ENCODE results near the gene SYPL2. TPM values are rescaled to one million over a fixed set of nuclear protein-coding genes. Genes with fewer than 3 reads are reported as not detected.

The SYPL2 gene
- total and polyA plus RNA-seq, 8 donors = 0.45 to 1.0 (median 0.58) TPM; not detected in 3

DNA sequence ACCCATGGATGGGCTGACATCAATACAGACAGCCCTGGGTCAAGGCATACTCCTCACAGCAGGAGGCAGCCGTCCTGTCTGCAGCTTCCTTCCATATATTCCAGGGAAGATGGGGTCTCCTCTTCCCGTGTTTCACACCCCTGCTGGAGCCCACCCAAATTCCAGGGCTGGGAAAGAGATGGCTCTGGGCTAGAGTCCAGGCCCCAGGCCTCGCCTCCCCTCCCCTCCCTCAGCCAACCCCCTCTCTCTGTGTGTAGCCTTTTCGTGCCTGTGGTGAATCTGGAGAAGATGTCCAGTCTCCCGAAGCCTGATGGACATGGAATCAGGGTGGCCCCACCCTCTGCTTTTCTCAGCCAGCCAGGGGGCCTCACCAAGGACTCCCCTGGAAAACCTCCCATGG lies 20.9 kb downstream of the SYPL2 start:
- no peak for TF ChIP-seq EP300 (IDR thresholded peaks at IDR 0.05)
- TF ChIP-seq, protein P1, sequence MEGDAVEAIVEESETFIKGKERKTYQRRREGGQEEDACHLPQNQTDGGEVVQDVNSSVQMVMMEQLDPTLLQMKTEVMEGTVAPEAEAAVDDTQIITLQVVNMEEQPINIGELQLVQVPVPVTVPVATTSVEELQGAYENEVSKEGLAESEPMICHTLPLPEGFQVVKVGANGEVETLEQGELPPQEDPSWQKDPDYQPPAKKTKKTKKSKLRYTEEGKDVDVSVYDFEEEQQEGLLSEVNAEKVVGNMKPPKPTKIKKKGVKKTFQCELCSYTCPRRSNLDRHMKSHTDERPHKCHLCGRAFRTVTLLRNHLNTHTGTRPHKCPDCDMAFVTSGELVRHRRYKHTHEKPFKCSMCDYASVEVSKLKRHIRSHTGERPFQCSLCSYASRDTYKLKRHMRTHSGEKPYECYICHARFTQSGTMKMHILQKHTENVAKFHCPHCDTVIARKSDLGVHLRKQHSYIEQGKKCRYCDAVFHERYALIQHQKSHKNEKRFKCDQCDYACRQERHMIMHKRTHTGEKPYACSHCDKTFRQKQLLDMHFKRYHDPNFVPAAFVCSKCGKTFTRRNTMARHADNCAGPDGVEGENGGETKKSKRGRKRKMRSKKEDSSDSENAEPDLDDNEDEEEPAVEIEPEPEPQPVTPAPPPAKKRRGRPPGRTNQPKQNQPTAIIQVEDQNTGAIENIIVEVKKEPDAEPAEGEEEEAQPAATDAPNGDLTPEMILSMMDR (IDR thresholded peaks at IDR 0.05) = no peak
- TF ChIP-seq POLR2AphosphoS5 (IDR thresholded peaks at IDR 0.05) = no peak
- no peak for TF ChIP-seq POLR2A (IDR thresholded peaks at IDR 0.05)
- WGBS, 5 donors = 61 to 77% (median 69%) methylated on average over 5 of the region's 5 CpGs
- DNase-seq = no peak
- H3K9me3 ChIP-seq = no peaks in the 10 kb centered on the region
- H3K27ac ChIP-seq = no peak overlapping the region
- H3K27me3 ChIP-seq = no peaks in the 10 kb centered on the region
- intact Hi-C loops (cut with DNase I; ENCODE audit: low total_unique reads) = no loop called here
- H3K4me3 ChIP-seq = no peak overlapping the region
- peaks cover 7 to 53% (median 35%) of the 10 kb centered on the region in 4 donors for H3K36me3 ChIP-seq
- peaks cover 12 to 33% (median 27%) of the 10 kb centered on the region in 4 donors for H3K4me1 ChIP-seq

GRCh38 chr1:109488201-109488600 lies 21.9 kb downstream of the SYPL2 start:
- DNase-seq = no peak
- Histone ChIP-seq H3K27me3 (no peaks in the 10 kb centered on the region), H3K4me1 (peaks cover 12 to 31% (median 23%) of the 10 kb centered on the region in 4 donors), H3K27ac (no peak overlapping the region), H3K9me3 (no peaks in the 10 kb centered on the region), H3K4me3 (no peak overlapping the region), H3K36me3 (peaks cover 7 to 56% (median 35%) of the 10 kb centered on the region in 4 donors)
- WGBS, 5 donors = 76 to 82% (median 77%) methylated on average over 5 of the region's 5 CpGs
- TF ChIP-seq EP300 (IDR thresholded peaks at IDR 0.05) = no peak
- no peak for TF ChIP-seq POLR2A (IDR thresholded peaks at IDR 0.05)
- TF ChIP-seq POLR2AphosphoS5 (IDR thresholded peaks at IDR 0.05) = no peak
- intact Hi-C loops (cut with DNase I; ENCODE audit: low total_unique reads) = no loop called here

DNA sequence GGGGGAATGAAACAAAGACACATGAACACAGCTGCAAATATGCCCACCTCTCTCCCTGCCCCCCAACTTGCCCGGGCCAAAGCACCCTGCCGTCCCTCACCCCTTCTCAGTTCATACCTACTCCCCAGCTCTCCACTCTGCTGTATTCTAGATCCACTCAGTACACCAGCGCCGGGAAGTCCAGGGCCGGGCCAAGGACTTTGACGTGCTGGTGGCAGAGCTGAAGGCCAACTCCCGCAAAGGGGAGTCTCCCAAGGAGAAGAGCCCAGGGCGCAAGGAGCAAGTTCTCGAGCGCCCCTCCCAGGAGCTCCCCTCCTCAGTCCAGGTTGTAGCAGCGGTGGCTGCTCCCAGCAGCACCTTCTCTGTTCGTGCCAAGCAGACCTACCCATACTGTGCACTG lies 22.4 kb downstream of the SYPL2 start:
- 89 to 96% (median 95%) methylated on average over 12 of the region's 12 CpGs for WGBS, 5 donors
- TF ChIP-seq, protein P1 (IDR thresholded peaks at IDR 0.05) = no peak
- TF ChIP-seq POLR2A (IDR thresholded peaks at IDR 0.05) = no peak
- TF ChIP-seq POLR2AphosphoS5 (IDR thresholded peaks at IDR 0.05) = no peak
- no peak for TF ChIP-seq EP300 (IDR thresholded peaks at IDR 0.05)
- H3K4me1 ChIP-seq = peaks cover 12 to 34% (median 24%) of the 10 kb centered on the region in 4 donors
- intact Hi-C loops (cut with DNase I; ENCODE audit: low total_unique reads) = no loop called here
- no peaks in the 10 kb centered on the region for H3K27me3 ChIP-seq
- H3K36me3 ChIP-seq = peaks cover 7 to 56% (median 35%) of the 10 kb centered on the region in 4 donors
- no peak overlapping the region for H3K4me3 ChIP-seq
- DNase-seq = no peak
- H3K27ac ChIP-seq = no peak overlapping the region
- H3K9me3 ChIP-seq = no peaks in the 10 kb centered on the region

DNA sequence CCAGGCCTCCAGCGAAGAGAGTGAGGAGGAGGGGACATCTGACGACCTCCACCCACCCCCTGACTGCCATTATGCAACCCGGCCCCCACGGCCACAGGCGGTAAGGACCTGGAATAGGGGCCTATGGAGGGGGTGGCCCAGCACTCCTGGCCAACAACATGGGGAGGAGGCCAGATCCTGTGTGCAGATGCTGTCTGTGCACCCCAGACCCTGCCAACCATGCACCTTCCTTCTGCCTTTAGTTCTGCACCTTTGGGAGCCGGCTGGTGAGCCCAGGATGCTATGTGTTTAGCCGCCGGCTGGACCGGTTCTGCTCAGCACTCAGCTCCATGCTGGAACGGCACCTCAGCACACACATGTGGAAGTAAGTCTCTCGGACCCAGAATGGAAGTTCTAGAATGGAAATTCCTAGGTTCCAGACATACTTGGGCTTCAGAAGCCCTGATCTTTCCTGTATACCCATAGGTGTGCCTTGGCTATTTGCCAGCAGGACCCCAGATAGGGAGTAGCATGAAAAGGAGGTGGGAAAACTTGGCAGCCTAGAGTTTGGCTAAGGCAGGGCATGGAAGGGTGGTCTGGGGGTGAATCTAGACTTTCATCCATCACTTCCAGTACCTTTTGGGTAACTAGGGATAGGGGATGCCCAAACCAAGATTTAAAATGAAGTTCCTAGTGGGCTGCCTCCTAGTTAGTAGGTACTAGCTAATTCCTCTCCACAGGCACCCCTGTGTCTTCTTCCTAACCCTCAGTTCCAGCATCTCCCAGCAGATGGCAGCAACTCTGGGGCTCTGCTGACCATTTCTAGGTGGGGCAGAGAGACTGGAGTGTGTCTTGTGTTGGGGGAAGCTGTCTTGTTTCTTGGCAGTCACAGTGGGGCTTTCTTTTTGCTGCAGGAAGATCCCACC lies 23.9 kb downstream of the SYPL2 start:
- Histone ChIP-seq H3K36me3 (peaks cover 7 to 56% (median 35%) of the 10 kb centered on the region in 4 donors), H3K9me3 (no peaks in the 10 kb centered on the region), H3K27me3 (no peaks in the 10 kb centered on the region), H3K4me3 (no peak overlapping the region), H3K4me1 (peaks cover 8 to 33% (median 22%) of the 10 kb centered on the region in 4 donors), H3K27ac (no peak overlapping the region)
- intact Hi-C loops (cut with DNase I; ENCODE audit: low total_unique reads) = loop anchor here (5.0 kb wide), 1 partner anchor 42 kb away; no protein-coding TSS in a partner anchor
- TF ChIP-seq EP300 (IDR thresholded peaks at IDR 0.05) (no peak), POLR2AphosphoS5 (IDR thresholded peaks at IDR 0.05) (peak in 1 of 3 donors; percentile 8), POLR2A (IDR thresholded peaks at IDR 0.05) (no peak)
- TF ChIP-seq, protein P1 (IDR thresholded peaks at IDR 0.05) = peak in 5 of 7 experiments; percentile 50 to 86 (median 71)
- peak; percentile 75 to 87 for DNase-seq
- 70 to 94% (median 89%) methylated on average over 6 to 11 of the region's 11 CpGs for WGBS, 5 donors

All from stomach (tissue), 9 donors.